Kidney epithelial cell (primary cell): ENCODE data around the gene PUM2. TPM values are rescaled to one million over a fixed set of nuclear protein-coding genes. Genes with fewer than 3 reads are reported as not detected.
"Not testable (repeated sequence)": the region's sequence is repeated elsewhere in the genome, so short reads cannot be mapped to it uniquely, and the experiment has no call there.

Experiments used
- DNase-seq: peaks from one replicate; pipeline ENCODE4 v3.0.0-alpha.2; 2010; ENCODE audit warnings: low read depth
- H3K27me3 ChIP-seq: 2 replicates; pipeline ENCODE4 v1.6.0; 2011; ENCODE audit warnings: low read length; ENCODE audit not compliant: control insufficient read depth, insufficient read depth
- H3K36me3 ChIP-seq: 2 replicates; pipeline ENCODE4 v1.5.1; 2011; ENCODE audit warnings: low read length; ENCODE audit not compliant: control insufficient read depth, insufficient read depth
- H3K4me3 ChIP-seq: 2 replicates; pipeline ENCODE4 v1.5.1; 2011; ENCODE audit warnings: low read depth, mild to moderate bottlenecking, control low read depth, low read length
- CTCF ChIP-seq: IDR thresholded peaks from 2 replicates; pipeline ENCODE4 v1.5.1; 2011; ENCODE audit warnings: mild to moderate bottlenecking, moderate library complexity, low read length, control low read depth, inconsistent platforms; ENCODE audit not compliant: insufficient read depth, poor library complexity, severe bottlenecking
- total RNA-seq: library from RNA; depleted of rRNA; stranded (reverse); fragments of >200 nt; gene quantifications from 2 replicates; pipeline ENCODE4 v1.2.3, GENCODE V29; 2015

Gene PUM2
- total RNA-seq, 1 donor from 2014 or later: 44.2 TPM

- H3K36me3 ChIP-seq: no peaks in the 10 kb centered on the region
- H3K27me3 ChIP-seq: no peaks in the 10 kb centered on the region
- DNase-seq: no peak
- no peak overlapping the region for H3K4me3 ChIP-seq
- TF ChIP-seq CTCF: no peak
Measured at GRCh38 chr2:20381457-20381856, 30.8 kb upstream of the PUM2 start.

GRCh38 chr2:20378891-20379519 lies 28.4 kb upstream of the PUM2 start:
- Histone ChIP-seq H3K4me3 (no peak overlapping the region), H3K36me3 (no peaks in the 10 kb centered on the region), H3K27me3 (no peaks in the 10 kb centered on the region)
- peak; percentile 95 for TF ChIP-seq CTCF
- peak; percentile 43 for DNase-seq

GRCh38 chr2:20378341-20378740 lies 27.7 kb upstream of the PUM2 start:
- no peak for DNase-seq
- no peaks in the 10 kb centered on the region for H3K27me3 ChIP-seq
- TF ChIP-seq CTCF: no peak

GRCh38 chr2:20377741-20378140 lies 27.1 kb upstream of the PUM2 start:
- H3K27me3 ChIP-seq: no peaks in the 10 kb centered on the region
- no peak for DNase-seq
- H3K36me3 ChIP-seq: no peaks in the 10 kb centered on the region
- TF ChIP-seq CTCF: no peak
- H3K4me3 ChIP-seq: no peak overlapping the region

More at GRCh38 chr2:20378341-20378740, 27.7 kb upstream of the PUM2 start:
- Histone ChIP-seq H3K36me3 (no peaks in the 10 kb centered on the region), H3K4me3 (no peak overlapping the region)

DNA sequence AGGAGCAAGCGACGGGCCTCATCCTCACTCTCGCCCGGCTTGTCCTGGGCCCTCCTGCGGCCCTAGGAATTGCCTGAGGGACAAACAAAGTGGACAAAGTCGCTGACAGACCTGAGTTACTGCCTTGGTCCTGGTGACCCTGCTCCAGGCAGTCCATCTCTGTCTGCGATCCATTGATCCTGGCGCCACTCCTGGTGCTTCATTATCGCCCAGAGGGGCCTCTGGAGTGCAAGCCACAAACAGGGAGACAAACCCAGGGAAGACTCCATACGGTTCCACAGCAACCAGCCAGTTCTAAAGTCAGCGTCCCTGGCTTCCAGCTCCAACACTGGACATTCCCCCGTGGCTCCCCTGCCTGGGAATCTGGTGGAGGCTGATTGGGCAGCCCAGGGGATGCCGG lies 24.3 kb upstream of the PUM2 start:
- DNase-seq, H3K36me3 ChIP-seq: not testable (repeated sequence)

DNA sequence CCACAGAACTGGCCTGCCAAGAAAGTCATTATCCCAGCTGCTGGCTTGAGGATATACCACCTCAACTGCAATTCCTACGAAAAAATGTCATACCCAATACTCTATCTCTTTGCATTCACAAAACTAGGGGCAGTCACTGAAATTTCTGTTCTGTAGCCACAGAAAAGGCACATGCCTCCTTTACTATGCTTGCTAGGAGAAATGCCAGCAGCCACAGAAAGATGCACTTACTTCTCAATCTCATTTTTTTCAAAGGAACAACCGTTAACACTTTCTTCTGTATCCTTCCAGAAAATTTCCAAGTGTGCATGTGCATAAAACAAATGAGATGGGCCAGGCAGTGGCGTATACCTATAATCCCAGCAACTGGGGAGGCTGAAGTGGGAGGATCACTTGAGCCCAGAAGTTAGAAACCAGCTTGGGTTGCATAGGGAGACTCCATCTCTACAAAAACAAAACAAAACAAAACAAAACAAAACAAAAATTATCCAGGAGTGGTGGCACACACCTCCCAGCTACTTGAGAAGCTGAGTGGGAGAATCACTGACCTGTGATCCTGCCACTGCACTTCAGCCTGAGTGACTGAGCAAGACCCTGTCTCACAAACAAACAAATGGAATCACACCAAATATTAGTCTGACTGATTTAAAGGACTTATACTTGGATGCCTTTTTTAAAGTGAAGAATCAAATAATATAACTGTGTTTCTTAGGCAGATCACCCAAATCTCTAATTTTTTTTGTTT lies 22.4 kb upstream of the PUM2 start:
- no peak for TF ChIP-seq CTCF

More for the DNA sequence above, 24.3 kb upstream of the PUM2 start:
- H3K4me3 ChIP-seq, H3K27me3 ChIP-seq: not testable (repeated sequence)

More for the DNA sequence above, 22.4 kb upstream of the PUM2 start:
- Histone ChIP-seq H3K4me3 (no peak overlapping the region), H3K27me3 (no peaks in the 10 kb centered on the region), H3K36me3 (no peaks in the 10 kb centered on the region)
- no peak for DNase-seq
